GM12875 (cell line): ENCODE data around the gene EDIL3.
"Not testable (repeated sequence)": the region's sequence is repeated elsewhere in the genome, so short reads cannot be mapped to it uniquely, and the experiment has no call there.

Experiments
- H3K4me3 ChIP-seq: one replicate; pipeline ENCODE4 v1.5.1; 2011; ENCODE audit warnings: low read depth, low read length, control low read depth
- CTCF ChIP-seq: IDR thresholded peaks from 2 replicates; pipeline ENCODE4 v1.5.1; 2011; ENCODE audit warnings: low read depth, mild to moderate bottlenecking, control low read depth, inconsistent platforms, low read length, moderate library complexity, borderline replicate concordance; ENCODE audit not compliant: insufficient read depth

The EDIL3 gene

GRCh38 chr5:84191281-84191680, 193.4 kb downstream of the EDIL3 start:
- no peak for TF ChIP-seq CTCF

GRCh38 chr5:84184857-84185256, 199.8 kb downstream of the EDIL3 start:
- H3K4me3 ChIP-seq, result no peak overlapping the region
- TF ChIP-seq CTCF, result no peak

More at GRCh38 chr5:84191281-84191680, 193.4 kb downstream of the EDIL3 start:
- H3K4me3 ChIP-seq, result no peak overlapping the region

DNA sequence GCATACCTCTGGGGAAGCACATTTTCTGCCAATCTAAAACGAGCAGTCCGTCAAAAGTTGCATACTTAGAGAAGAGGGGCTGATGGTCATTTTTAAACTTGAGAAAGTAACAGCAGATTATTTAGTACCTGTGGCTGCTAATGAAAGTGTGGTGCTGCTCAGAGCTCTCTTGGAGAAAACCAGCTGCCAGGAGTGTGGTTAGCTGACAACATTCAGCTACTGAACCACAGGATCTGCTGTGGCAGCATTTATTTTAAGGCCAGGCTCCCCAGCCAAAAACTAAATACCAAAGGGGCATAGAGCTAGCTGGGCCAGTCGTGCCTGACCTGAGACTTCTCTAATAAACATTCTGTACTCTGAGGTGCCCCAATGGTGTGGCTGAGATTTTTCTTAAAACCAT, 203.6 kb downstream of the EDIL3 start:
- H3K4me3 ChIP-seq, result no peak overlapping the region
- TF ChIP-seq CTCF, result no peak

DNA sequence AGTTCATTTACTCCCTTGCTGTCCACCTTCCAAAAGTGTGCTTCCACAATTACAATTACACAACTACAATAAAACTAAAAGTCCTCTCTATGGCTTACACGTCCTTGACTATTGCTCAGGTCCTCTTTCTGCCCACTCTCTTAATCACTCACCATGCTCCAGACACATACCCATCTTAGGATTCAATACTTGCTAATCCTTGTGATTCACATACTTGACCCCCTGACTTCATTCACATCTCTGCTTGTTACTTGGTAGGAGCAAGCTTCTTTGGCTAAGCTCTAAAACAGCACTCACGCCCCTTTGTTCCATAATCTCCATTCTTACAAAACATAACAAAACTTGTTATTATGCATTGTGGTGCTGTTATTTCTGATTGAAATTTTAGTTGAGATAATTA, 215.8 kb downstream of the EDIL3 start:
- no peak for TF ChIP-seq CTCF
- H3K4me3 ChIP-seq, result no peak overlapping the region

GRCh38 chr5:84163671-84164070, 221.0 kb downstream of the EDIL3 start:
- no peak for TF ChIP-seq CTCF
- H3K4me3 ChIP-seq, result no peak overlapping the region

- H3K4me3 ChIP-seq, result no peak overlapping the region
- TF ChIP-seq CTCF, result no peak
These were observed 222.0 kb downstream of the EDIL3 start for GRCh38 chr5:84162695-84163094.

GRCh38 chr5:84160650-84161049, 224.0 kb downstream of the EDIL3 start:
- not testable (repeated sequence) for H3K4me3 ChIP-seq

GRCh38 chr5:84149094-84149493, 235.6 kb downstream of the EDIL3 start:
- H3K4me3 ChIP-seq, result no peak overlapping the region
- no peak for TF ChIP-seq CTCF
